HL-60 (cell line): ENCODE data around the gene FMN1.

Experiments used
- CTCF ChIP-seq: IDR thresholded peaks from one replicate; pipeline ENCODE4 v1.5.1; 2011; ENCODE audit warnings: low read length, control low read depth, inconsistent platforms; ENCODE audit not compliant: insufficient read depth
- GABPA ChIP-seq: IDR thresholded peaks from 2 replicates; pipeline ENCODE4 v1.6.1; 2012; ENCODE audit warnings: low read depth
- POLR2AphosphoS5 ChIP-seq: IDR thresholded peaks from 2 replicates; pipeline ENCODE4 v1.6.1; 2012; ENCODE audit warnings: low read depth
- REST ChIP-seq: IDR thresholded peaks from 2 replicates; pipeline ENCODE4 v1.6.1; 2012; ENCODE audit warnings: low read depth; ENCODE audit not compliant: insufficient replicate concordance
- SPI1 ChIP-seq: IDR thresholded peaks from 2 replicates; pipeline ENCODE4 v1.6.1; 2012; ENCODE audit warnings: low read depth, mild to moderate bottlenecking, borderline replicate concordance

GRCh38 chr15:33095641-33096040 is 98.9 kb downstream of the FMN1 start:
- TF ChIP-seq CTCF (no peak), POLR2AphosphoS5 (no peak), REST (no peak), GABPA (no peak), SPI1 (no peak)
